Measurements from ENCODE around the gene ARFGEF3.
"Not testable (repeated sequence)": the region's sequence is repeated elsewhere in the genome, so short reads cannot be mapped to it uniquely, and the experiment has no call there.

ARFGEF3 gene

GRCh38 chr6:138357928-138358327 lies 196.2 kb downstream of the ARFGEF3 start:
- TF ChIP-seq CTCF (conservative IDR thresholded peaks at IDR 0.05) = no peak
- no peak overlapping the region for H3K27ac ChIP-seq

GRCh38 chr6:138368684-138369083 lies 206.9 kb downstream of the ARFGEF3 start:
- H3K27ac ChIP-seq = not testable (repeated sequence)

- H3K27ac ChIP-seq = no peak overlapping the region
- no peak for TF ChIP-seq CTCF (conservative IDR thresholded peaks at IDR 0.05)
Measured at GRCh38 chr6:138370631-138371451, 209.1 kb downstream of the ARFGEF3 start.

- no peak for TF ChIP-seq CTCF (conservative IDR thresholded peaks at IDR 0.05)
- no peak overlapping the region for H3K27ac ChIP-seq
Measured at GRCh38 chr6:138371452-138371711, 209.6 kb downstream of the ARFGEF3 start.

- TF ChIP-seq CTCF (conservative IDR thresholded peaks at IDR 0.05) = no peak
- H3K27ac ChIP-seq = no peak overlapping the region
Measured at GRCh38 chr6:138371720-138372119, 210.0 kb downstream of the ARFGEF3 start.

GRCh38 chr6:138372711-138373463 lies 211.1 kb downstream of the ARFGEF3 start:
- no peak overlapping the region for H3K27ac ChIP-seq
- no peak; the same call in 1 of the 2 replicates for TF ChIP-seq CTCF (conservative IDR thresholded peaks at IDR 0.05)

- TF ChIP-seq CTCF (conservative IDR thresholded peaks at IDR 0.05) = no peak
- no peak overlapping the region for H3K27ac ChIP-seq
Measured at GRCh38 chr6:138374230-138374629, 212.5 kb downstream of the ARFGEF3 start.

GRCh38 chr6:138374815-138375214 lies 213.1 kb downstream of the ARFGEF3 start:
- no peak overlapping the region for H3K27ac ChIP-seq
- no peak for TF ChIP-seq CTCF (conservative IDR thresholded peaks at IDR 0.05)

All from VCaP (cell line).